A673 (cell line): ENCODE data around the gene PLEKHF1.

Experiments used
- CTCF ChIP-seq: fragments of 300-800, 200-600 bp; sonication (generic); conservative IDR thresholded peaks from 2 replicates; pipeline ENCODE4 v1.5.1; 2017; ENCODE audit warnings: low read depth, mild to moderate bottlenecking, antibody characterized with exemption, low read length, moderate library complexity, mixed read lengths
- EZH2 ChIP-seq: fragments of 200-600 bp; sonication (generic); IDR thresholded peaks from 2 replicates; pipeline ENCODE4 v1.6.1; 2017; ENCODE audit warnings: borderline replicate concordance, low read depth, mild to moderate bottlenecking, mixed read lengths, antibody characterized with exemption, low read length; ENCODE audit not compliant: poor library complexity, severe bottlenecking

- TF ChIP-seq CTCF: no peak
- TF ChIP-seq EZH2: no peak
Measured at GRCh38 chr19:29702963-29703320, 37.7 kb downstream of the PLEKHF1 start.
